ENCODE data around the gene PRDM8.
"Not testable (repeated sequence)": the region's sequence is repeated elsewhere in the genome, so short reads cannot be mapped to it uniquely, and the experiment has no call there.

- TF ChIP-seq EZH2phosphoT487 (IDR thresholded peaks at IDR 0.05; ENCODE audit: borderline replicate concordance, low read depth, low read length); CTCF (conservative IDR thresholded peaks at IDR 0.05; ENCODE audit: low read length): not testable (repeated sequence)
These were observed 19.5 kb upstream of the PRDM8 start for GRCh38 chr4:80177793-80178192.
